IPS-18a (cell line): ENCODE results near the gene MYZAP.
"Not testable (repeated sequence)": the region's sequence is repeated elsewhere in the genome, so short reads cannot be mapped to it uniquely, and the experiment has no call there.

Experiments
- H3K27ac ChIP-seq: one replicate; pipeline ENCODE4 v1.5.1; 2013; ENCODE audit warnings: low read length
- H3K27me3 ChIP-seq: one replicate; pipeline ENCODE4 v1.6.1; 2013; ENCODE audit warnings: mild to moderate bottlenecking, low read length; ENCODE audit not compliant: control insufficient read depth, insufficient read depth
- H3K36me3 ChIP-seq: one replicate; pipeline ENCODE4 v1.6.1; 2013; ENCODE audit warnings: low read depth, low read length; ENCODE audit not compliant: control insufficient read depth
- H3K4me1 ChIP-seq: one replicate; pipeline ENCODE4 v1.6.1; 2013; ENCODE audit warnings: low read depth, low read length; ENCODE audit not compliant: control insufficient read depth
- H3K4me3 ChIP-seq: one replicate; pipeline ENCODE4 v1.5.1; 2013; ENCODE audit warnings: low read length
- H3K9ac ChIP-seq: one replicate; pipeline ENCODE4 v1.6.1; 2013; ENCODE audit warnings: mild to moderate bottlenecking, low read length, moderate library complexity
- H3K9me3 ChIP-seq: one replicate; pipeline ENCODE4 v1.6.1; 2013; ENCODE audit warnings: low read depth, low read length; ENCODE audit not compliant: control insufficient read depth

MYZAP gene

GRCh38 chr15:57611123-57611522, 19.4 kb downstream of the MYZAP start:
- no peak overlapping the region for H3K27ac ChIP-seq

GRCh38 chr15:57611938-57612337, 20.2 kb downstream of the MYZAP start:
- no peaks in the 10 kb centered on the region for H3K36me3 ChIP-seq
- H3K4me1 ChIP-seq = no peaks in the 10 kb centered on the region
- no peak overlapping the region for H3K4me3 ChIP-seq
- H3K27me3 ChIP-seq = no peaks in the 10 kb centered on the region
- H3K27ac ChIP-seq = no peak overlapping the region
- H3K9ac ChIP-seq = no peak overlapping the region
- H3K9me3 ChIP-seq = no peaks in the 10 kb centered on the region

More at GRCh38 chr15:57611123-57611522, 19.4 kb downstream of the MYZAP start:
- no peaks in the 10 kb centered on the region for H3K9me3 ChIP-seq
- no peak overlapping the region for H3K9ac ChIP-seq
- H3K27me3 ChIP-seq = no peaks in the 10 kb centered on the region
- H3K36me3 ChIP-seq = no peaks in the 10 kb centered on the region
- no peak overlapping the region for H3K4me3 ChIP-seq
- H3K4me1 ChIP-seq = no peaks in the 10 kb centered on the region

- Histone ChIP-seq H3K4me3 (no peak overlapping the region), H3K27ac (no peak overlapping the region), H3K4me1 (no peaks in the 10 kb centered on the region), H3K36me3 (no peaks in the 10 kb centered on the region), H3K9me3 (no peaks in the 10 kb centered on the region), H3K9ac (no peak overlapping the region), H3K27me3 (no peaks in the 10 kb centered on the region)
Measured at GRCh38 chr15:57614241-57614640, 22.5 kb downstream of the MYZAP start.

GRCh38 chr15:57615951-57616496, 24.3 kb downstream of the MYZAP start:
- H3K9ac ChIP-seq, H3K36me3 ChIP-seq, H3K4me3 ChIP-seq, H3K27me3 ChIP-seq, H3K4me1 ChIP-seq, H3K27ac ChIP-seq, H3K9me3 ChIP-seq: not testable (repeated sequence)

GRCh38 chr15:57618325-57618724, 26.6 kb downstream of the MYZAP start:
- Histone ChIP-seq H3K27me3 (no peaks in the 10 kb centered on the region), H3K4me1 (no peaks in the 10 kb centered on the region), H3K36me3 (no peaks in the 10 kb centered on the region), H3K4me3 (no peak overlapping the region), H3K9me3 (no peaks in the 10 kb centered on the region), H3K9ac (no peak overlapping the region), H3K27ac (no peak overlapping the region)

- H3K4me3 ChIP-seq = no peak overlapping the region
- no peak overlapping the region for H3K9ac ChIP-seq
- H3K27ac ChIP-seq = no peak overlapping the region
- no peaks in the 10 kb centered on the region for H3K9me3 ChIP-seq
- H3K36me3 ChIP-seq = no peaks in the 10 kb centered on the region
- H3K4me1 ChIP-seq = no peaks in the 10 kb centered on the region
- H3K27me3 ChIP-seq = no peaks in the 10 kb centered on the region
Measured at GRCh38 chr15:57619746-57620145, 28.0 kb downstream of the MYZAP start.

GRCh38 chr15:57624730-57625129, 33.0 kb downstream of the MYZAP start:
- Histone ChIP-seq H3K9me3 (no peaks in the 10 kb centered on the region), H3K4me1 (peaks cover 4% of the 10 kb centered on the region), H3K4me3 (no peak overlapping the region), H3K36me3 (no peaks in the 10 kb centered on the region), H3K27ac (no peak overlapping the region), H3K9ac (no peak overlapping the region), H3K27me3 (no peaks in the 10 kb centered on the region)

- H3K36me3 ChIP-seq = no peaks in the 10 kb centered on the region
- no peak overlapping the region for H3K4me3 ChIP-seq
- peaks cover 4% of the 10 kb centered on the region for H3K4me1 ChIP-seq
- no peaks in the 10 kb centered on the region for H3K9me3 ChIP-seq
- no peaks in the 10 kb centered on the region for H3K27me3 ChIP-seq
- no peak overlapping the region for H3K9ac ChIP-seq
- no peak overlapping the region for H3K27ac ChIP-seq
Measured at GRCh38 chr15:57625703-57626448, 34.2 kb downstream of the MYZAP start.

GRCh38 chr15:57626713-57627440, 35.2 kb downstream of the MYZAP start:
- no peak overlapping the region for H3K27ac ChIP-seq
- H3K4me1 ChIP-seq = peaks cover 4% of the 10 kb centered on the region
- H3K36me3 ChIP-seq = no peaks in the 10 kb centered on the region
- H3K27me3 ChIP-seq = no peaks in the 10 kb centered on the region
- H3K9me3 ChIP-seq = no peaks in the 10 kb centered on the region
- H3K9ac ChIP-seq = no peak overlapping the region
- no peak overlapping the region for H3K4me3 ChIP-seq

GRCh38 chr15:57631386-57632110, 39.8 kb downstream of the MYZAP start:
- H3K4me1 ChIP-seq = peaks cover 4% of the 10 kb centered on the region
- H3K9me3 ChIP-seq = no peaks in the 10 kb centered on the region
- no peaks in the 10 kb centered on the region for H3K36me3 ChIP-seq

GRCh38 chr15:57634290-57634689, 42.6 kb downstream of the MYZAP start:
- Histone ChIP-seq H3K27ac (no peak overlapping the region), H3K27me3 (no peaks in the 10 kb centered on the region), H3K9me3 (no peaks in the 10 kb centered on the region)

More at GRCh38 chr15:57631386-57632110, 39.8 kb downstream of the MYZAP start:
- Histone ChIP-seq H3K9ac (no peak overlapping the region), H3K4me3 (no peak overlapping the region), H3K27ac (no peak overlapping the region), H3K27me3 (no peaks in the 10 kb centered on the region)

More at GRCh38 chr15:57634290-57634689, 42.6 kb downstream of the MYZAP start:
- Histone ChIP-seq H3K4me1 (no peaks in the 10 kb centered on the region), H3K4me3 (no peak overlapping the region), H3K9ac (no peak overlapping the region), H3K36me3 (no peaks in the 10 kb centered on the region)
